K562 (cell line): Measurements from ENCODE around the gene A1BG. TPM values are rescaled to one million over a fixed set of nuclear protein-coding genes. Genes with fewer than 3 reads are reported as not detected.

ENCODE experiments used
- ELF1 ChIP-seq: fragments of 200-800 bp; sonication (Bioruptor generic); IDR thresholded peaks from 2 replicates; pipeline ENCODE4 v1.6.1; 2016; ENCODE audit warnings: missing genetic modification characterization, missing compliant biosample characterization
- MXI1 ChIP-seq: IDR thresholded peaks from 2 replicates; pipeline ENCODE4 v1.6.1; 2011; ENCODE audit warnings: low read depth, mild to moderate bottlenecking, improper control_type of control experiment, low read length
- POLR2AphosphoS2 ChIP-seq: IDR thresholded peaks from 2 replicates; pipeline ENCODE4 v1.6.1; 2012; ENCODE audit warnings: low read length, improper control_type of control experiment
- ZBTB7A ChIP-seq: IDR thresholded peaks from 2 replicates; pipeline ENCODE4 v1.6.1; 2011; ENCODE audit warnings: low read depth, mild to moderate bottlenecking, low read length, moderate library complexity, borderline replicate concordance; ENCODE audit not compliant: control insufficient read depth
- ZNF232 ChIP-seq: sonication (generic); formaldehyde crosslinking; IDR thresholded peaks from 2 replicates; pipeline ENCODE4 v1.8.0; 2022; ENCODE audit warnings: mild to moderate bottlenecking, missing genetic modification reagents
- ZNF239 ChIP-seq: fragments of 250-450 bp; sonication (Bioruptor Pico); IDR thresholded peaks from 2 replicates; pipeline ENCODE4 v1.4.0; 2020; ENCODE audit warnings: mild to moderate bottlenecking
- ZNF311 ChIP-seq: fragments of 250-450 bp; sonication (Bioruptor Pico); IDR thresholded peaks from 2 replicates; pipeline ENCODE4 v1.4.0; 2020; ENCODE audit warnings: mild to moderate bottlenecking, moderate library complexity
- polyA plus RNA-seq, 8 experiments: library from polyadenylated mRNA; depleted of rRNA in 4 of 8; stranded (reverse) in 5 of 8; unstranded in 3 of 8; fragments of >200 nt; fragmentation: Nextera tagmentation in 2 of 8; fragmentation: Illumina TruSeq in 1 of 8; extraction: Ambion mirVana in 2 of 8; extraction: Trizol in 1 of 8; gene quantifications; 2 replicates each; pipeline versions ENCODE4 v1.2.1 to v1.2.3, GENCODE V29; 2011 to 2014; ENCODE audit warnings: inconsistent platforms in 1 of 8, missing spikeins in 1 of 8
- total RNA-seq, 7 experiments: library from RNA; depleted of rRNA in 6 of 7; stranded (reverse); fragments of >200 nt in 6 of 7; fragmentation: Illumina TruSeq in 2 of 7; extraction: Trizol in 2 of 7; gene quantifications; 2 replicates each; pipeline versions ENCODE4 v1.2.1 to v1.2.3, GENCODE V29; 2011 to 2021; ENCODE audit warnings: low replicate concordance in 1 of 7
- TF ChIP-seq, protein P1 (sequence below): fragments of 450-650 bp; IDR thresholded peaks from 2 replicates; pipeline ENCODE4 v1.6.1; 2016; ENCODE audit warnings: mild to moderate bottlenecking, moderate library complexity
- TF ChIP-seq, protein P2 (sequence below): fragments of 150-350 bp; conservative IDR thresholded peaks from 2 replicates; pipeline ENCODE4 v1.6.1; 2014; ENCODE audit warnings: low read length
- TF ChIP-seq, protein P3 (sequence below): fragments of 450-650 bp; IDR thresholded peaks from 2 replicates; pipeline ENCODE4 v1.6.1; 2017; ENCODE audit warnings: antibody characterized with exemption

The A1BG gene
- total and polyA plus RNA-seq, 9 of the 15 experiments (the other 6 are each of a cell fraction or from before 2014, with no cell fraction given), result 0.10 to 19.8 (median 2.6) TPM

DNA sequence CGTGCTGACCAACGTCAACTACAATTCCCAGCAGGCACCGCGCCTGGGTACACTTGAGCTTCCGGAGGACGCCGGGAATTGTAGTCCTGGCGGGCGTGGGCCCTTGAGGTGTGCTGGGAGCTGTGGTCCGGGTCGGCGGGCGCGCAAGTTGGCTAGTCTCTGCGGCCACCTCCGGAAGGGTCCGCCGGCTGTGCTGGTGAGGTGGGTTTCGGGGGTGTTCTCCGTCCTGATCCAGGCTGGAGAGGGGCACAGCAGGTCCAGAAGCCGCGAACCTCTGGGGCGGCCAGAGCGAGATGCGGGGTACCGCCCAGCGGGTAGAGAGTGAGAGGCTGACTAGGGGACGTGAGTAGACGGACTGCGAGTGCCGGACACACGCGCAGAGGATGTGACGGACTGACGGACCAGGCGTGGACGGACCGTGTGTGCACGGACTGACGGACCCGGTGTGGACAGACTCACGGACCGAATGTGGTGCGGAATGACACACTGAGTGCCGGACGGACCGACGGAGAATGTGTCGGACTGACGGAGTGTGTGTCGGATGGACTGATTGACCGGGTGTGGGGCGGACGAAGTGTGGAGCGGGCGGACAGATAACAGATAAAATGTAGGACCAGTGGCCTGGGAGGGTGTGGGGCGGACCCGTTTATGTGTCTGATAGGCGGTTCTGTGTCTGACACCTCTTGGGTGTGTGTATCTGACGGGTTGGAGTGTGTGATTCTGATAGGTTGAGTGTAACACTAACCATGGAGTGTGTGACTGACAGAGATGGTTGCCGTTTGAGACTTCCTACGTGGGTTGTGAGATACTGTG lies 26.2 kb downstream of the A1BG start, which contains the start of gene ZSCAN22 (continued):
- TF ChIP-seq, protein P1, sequence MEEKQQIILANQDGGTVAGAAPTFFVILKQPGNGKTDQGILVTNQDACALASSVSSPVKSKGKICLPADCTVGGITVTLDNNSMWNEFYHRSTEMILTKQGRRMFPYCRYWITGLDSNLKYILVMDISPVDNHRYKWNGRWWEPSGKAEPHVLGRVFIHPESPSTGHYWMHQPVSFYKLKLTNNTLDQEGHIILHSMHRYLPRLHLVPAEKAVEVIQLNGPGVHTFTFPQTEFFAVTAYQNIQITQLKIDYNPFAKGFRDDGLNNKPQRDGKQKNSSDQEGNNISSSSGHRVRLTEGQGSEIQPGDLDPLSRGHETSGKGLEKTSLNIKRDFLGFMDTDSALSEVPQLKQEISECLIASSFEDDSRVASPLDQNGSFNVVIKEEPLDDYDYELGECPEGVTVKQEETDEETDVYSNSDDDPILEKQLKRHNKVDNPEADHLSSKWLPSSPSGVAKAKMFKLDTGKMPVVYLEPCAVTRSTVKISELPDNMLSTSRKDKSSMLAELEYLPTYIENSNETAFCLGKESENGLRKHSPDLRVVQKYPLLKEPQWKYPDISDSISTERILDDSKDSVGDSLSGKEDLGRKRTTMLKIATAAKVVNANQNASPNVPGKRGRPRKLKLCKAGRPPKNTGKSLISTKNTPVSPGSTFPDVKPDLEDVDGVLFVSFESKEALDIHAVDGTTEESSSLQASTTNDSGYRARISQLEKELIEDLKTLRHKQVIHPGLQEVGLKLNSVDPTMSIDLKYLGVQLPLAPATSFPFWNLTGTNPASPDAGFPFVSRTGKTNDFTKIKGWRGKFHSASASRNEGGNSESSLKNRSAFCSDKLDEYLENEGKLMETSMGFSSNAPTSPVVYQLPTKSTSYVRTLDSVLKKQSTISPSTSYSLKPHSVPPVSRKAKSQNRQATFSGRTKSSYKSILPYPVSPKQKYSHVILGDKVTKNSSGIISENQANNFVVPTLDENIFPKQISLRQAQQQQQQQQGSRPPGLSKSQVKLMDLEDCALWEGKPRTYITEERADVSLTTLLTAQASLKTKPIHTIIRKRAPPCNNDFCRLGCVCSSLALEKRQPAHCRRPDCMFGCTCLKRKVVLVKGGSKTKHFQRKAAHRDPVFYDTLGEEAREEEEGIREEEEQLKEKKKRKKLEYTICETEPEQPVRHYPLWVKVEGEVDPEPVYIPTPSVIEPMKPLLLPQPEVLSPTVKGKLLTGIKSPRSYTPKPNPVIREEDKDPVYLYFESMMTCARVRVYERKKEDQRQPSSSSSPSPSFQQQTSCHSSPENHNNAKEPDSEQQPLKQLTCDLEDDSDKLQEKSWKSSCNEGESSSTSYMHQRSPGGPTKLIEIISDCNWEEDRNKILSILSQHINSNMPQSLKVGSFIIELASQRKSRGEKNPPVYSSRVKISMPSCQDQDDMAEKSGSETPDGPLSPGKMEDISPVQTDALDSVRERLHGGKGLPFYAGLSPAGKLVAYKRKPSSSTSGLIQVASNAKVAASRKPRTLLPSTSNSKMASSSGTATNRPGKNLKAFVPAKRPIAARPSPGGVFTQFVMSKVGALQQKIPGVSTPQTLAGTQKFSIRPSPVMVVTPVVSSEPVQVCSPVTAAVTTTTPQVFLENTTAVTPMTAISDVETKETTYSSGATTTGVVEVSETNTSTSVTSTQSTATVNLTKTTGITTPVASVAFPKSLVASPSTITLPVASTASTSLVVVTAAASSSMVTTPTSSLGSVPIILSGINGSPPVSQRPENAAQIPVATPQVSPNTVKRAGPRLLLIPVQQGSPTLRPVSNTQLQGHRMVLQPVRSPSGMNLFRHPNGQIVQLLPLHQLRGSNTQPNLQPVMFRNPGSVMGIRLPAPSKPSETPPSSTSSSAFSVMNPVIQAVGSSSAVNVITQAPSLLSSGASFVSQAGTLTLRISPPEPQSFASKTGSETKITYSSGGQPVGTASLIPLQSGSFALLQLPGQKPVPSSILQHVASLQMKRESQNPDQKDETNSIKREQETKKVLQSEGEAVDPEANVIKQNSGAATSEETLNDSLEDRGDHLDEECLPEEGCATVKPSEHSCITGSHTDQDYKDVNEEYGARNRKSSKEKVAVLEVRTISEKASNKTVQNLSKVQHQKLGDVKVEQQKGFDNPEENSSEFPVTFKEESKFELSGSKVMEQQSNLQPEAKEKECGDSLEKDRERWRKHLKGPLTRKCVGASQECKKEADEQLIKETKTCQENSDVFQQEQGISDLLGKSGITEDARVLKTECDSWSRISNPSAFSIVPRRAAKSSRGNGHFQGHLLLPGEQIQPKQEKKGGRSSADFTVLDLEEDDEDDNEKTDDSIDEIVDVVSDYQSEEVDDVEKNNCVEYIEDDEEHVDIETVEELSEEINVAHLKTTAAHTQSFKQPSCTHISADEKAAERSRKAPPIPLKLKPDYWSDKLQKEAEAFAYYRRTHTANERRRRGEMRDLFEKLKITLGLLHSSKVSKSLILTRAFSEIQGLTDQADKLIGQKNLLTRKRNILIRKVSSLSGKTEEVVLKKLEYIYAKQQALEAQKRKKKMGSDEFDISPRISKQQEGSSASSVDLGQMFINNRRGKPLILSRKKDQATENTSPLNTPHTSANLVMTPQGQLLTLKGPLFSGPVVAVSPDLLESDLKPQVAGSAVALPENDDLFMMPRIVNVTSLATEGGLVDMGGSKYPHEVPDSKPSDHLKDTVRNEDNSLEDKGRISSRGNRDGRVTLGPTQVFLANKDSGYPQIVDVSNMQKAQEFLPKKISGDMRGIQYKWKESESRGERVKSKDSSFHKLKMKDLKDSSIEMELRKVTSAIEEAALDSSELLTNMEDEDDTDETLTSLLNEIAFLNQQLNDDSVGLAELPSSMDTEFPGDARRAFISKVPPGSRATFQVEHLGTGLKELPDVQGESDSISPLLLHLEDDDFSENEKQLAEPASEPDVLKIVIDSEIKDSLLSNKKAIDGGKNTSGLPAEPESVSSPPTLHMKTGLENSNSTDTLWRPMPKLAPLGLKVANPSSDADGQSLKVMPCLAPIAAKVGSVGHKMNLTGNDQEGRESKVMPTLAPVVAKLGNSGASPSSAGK, result no peak; the same call in 1 of the 2 replicates
- TF ChIP-seq, protein P2, sequence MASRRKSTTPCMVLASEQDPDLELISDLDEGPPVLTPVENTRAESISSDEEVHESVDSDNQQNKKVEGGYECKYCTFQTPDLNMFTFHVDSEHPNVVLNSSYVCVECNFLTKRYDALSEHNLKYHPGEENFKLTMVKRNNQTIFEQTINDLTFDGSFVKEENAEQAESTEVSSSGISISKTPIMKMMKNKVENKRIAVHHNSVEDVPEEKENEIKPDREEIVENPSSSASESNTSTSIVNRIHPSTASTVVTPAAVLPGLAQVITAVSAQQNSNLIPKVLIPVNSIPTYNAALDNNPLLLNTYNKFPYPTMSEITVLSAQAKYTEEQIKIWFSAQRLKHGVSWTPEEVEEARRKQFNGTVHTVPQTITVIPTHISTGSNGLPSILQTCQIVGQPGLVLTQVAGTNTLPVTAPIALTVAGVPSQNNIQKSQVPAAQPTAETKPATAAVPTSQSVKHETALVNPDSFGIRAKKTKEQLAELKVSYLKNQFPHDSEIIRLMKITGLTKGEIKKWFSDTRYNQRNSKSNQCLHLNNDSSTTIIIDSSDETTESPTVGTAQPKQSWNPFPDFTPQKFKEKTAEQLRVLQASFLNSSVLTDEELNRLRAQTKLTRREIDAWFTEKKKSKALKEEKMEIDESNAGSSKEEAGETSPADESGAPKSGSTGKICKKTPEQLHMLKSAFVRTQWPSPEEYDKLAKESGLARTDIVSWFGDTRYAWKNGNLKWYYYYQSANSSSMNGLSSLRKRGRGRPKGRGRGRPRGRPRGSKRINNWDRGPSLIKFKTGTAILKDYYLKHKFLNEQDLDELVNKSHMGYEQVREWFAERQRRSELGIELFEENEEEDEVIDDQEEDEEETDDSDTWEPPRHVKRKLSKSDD, result no peak
- TF ChIP-seq, protein P3, sequence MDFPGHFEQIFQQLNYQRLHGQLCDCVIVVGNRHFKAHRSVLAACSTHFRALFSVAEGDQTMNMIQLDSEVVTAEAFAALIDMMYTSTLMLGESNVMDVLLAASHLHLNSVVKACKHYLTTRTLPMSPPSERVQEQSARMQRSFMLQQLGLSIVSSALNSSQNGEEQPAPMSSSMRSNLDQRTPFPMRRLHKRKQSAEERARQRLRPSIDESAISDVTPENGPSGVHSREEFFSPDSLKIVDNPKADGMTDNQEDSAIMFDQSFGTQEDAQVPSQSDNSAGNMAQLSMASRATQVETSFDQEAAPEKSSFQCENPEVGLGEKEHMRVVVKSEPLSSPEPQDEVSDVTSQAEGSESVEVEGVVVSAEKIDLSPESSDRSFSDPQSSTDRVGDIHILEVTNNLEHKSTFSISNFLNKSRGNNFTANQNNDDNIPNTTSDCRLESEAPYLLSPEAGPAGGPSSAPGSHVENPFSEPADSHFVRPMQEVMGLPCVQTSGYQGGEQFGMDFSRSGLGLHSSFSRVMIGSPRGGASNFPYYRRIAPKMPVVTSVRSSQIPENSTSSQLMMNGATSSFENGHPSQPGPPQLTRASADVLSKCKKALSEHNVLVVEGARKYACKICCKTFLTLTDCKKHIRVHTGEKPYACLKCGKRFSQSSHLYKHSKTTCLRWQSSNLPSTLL, result no peak
- TF ChIP-seq ZNF232 (CRISPR knock-in tag) (no peak), ZNF239 (CRISPR knock-in tag) (no peak; the same call in none of the 2 replicates), POLR2AphosphoS2 (no peak), ZBTB7A (peak; percentile 41; the same call in 1 of the 2 replicates), ELF1 (tag) (peak; percentile 84), ZNF311 (no peak), MXI1 (peak; percentile 64; the same call in 1 of the 2 replicates)
